Vagina (tissue), 2 donors: ENCODE measurements around the gene ADD3. TPM values are rescaled to one million over a fixed set of nuclear protein-coding genes. Genes with fewer than 3 reads are reported as not detected.

Experiments used
- DNase-seq, 2 donors: peaks; one replicate each; pipeline ENCODE4 v3.0.0-alpha.2; 2017; ENCODE audit errors: extremely low spot score in 2 of 2
- H3K27ac ChIP-seq: fragments of 200-600 bp; sonication (generic); one replicate; pipeline ENCODE4 v1.5.1; 2019
- H3K27me3 ChIP-seq: fragments of 200-600 bp; sonication (generic); one replicate; pipeline ENCODE4 v1.5.1; 2019
- H3K36me3 ChIP-seq, 2 donors: fragments of 200-600 bp; sonication (generic); one replicate each; pipeline ENCODE4 v1.5.1; 2017 to 2019
- H3K4me1 ChIP-seq: fragments of 200-600 bp; sonication (generic); one replicate; pipeline ENCODE4 v1.5.1; 2019
- H3K4me3 ChIP-seq, 2 donors: fragments of 200-600 bp; sonication (generic); 1 replicate in 1 of 2; 2 replicates in 1 of 2; pipeline ENCODE4 v1.5.1; 2016 to 2019
- H3K9me3 ChIP-seq: fragments of 200-600 bp; sonication (generic); one replicate; pipeline ENCODE4 v1.5.1; 2019
- CTCF ChIP-seq, 3 experiments: fragments of 450-650 bp in 2 of 3; fragments of 200-600 bp in 1 of 3; sonication (generic) in 1 of 3; IDR thresholded peaks; one replicate each; pipeline ENCODE4 v1.5.1; 2017 to 2019; ENCODE audit warnings: antibody characterized with exemption in 3 of 3, mild to moderate bottlenecking in 2 of 3, moderate library complexity in 2 of 3
- POLR2A ChIP-seq, 2 donors: fragments of 450-650 bp; IDR thresholded peaks; one replicate each; pipeline ENCODE4 v1.6.1; 2017; ENCODE audit warnings: antibody characterized with exemption in 2 of 2, mild to moderate bottlenecking in 2 of 2, moderate library complexity in 2 of 2
- POLR2AphosphoS5 ChIP-seq, 2 donors: sonication (generic); formaldehyde crosslinking; IDR thresholded peaks; one replicate each; pipeline ENCODE4 v1.9.0; 2017; ENCODE audit warnings: antibody characterized with exemption in 2 of 2, mild to moderate bottlenecking in 2 of 2, low read depth in 1 of 2; ENCODE audit not compliant: insufficient read depth in 1 of 2
- intact Hi-C: fragments of 100-400 bp; cut with DNase I; formaldehyde crosslinking; loops from one replicate; pipeline ENCODE4 v1.15.1; 2023
- total RNA-seq: library from RNA; depleted of rRNA; stranded (reverse); fragments of >200 nt; gene quantifications from one replicate; pipeline ENCODE4 v1.2.3, GENCODE V29; 2016

ADD3 gene
- total RNA-seq, 1 donor from 2014 or later, result 114 TPM

GRCh38 chr10:110076559-110077318 is 69.0 kb downstream of the ADD3 start:
- peak overlapping the region in 1 of 2 donors; percentile 9 for H3K4me3 ChIP-seq
- intact Hi-C loops, result no loop called here
- peaks cover 77% of the 10 kb centered on the region for H3K4me1 ChIP-seq
- no peaks in the 10 kb centered on the region for H3K9me3 ChIP-seq
- TF ChIP-seq POLR2A (IDR thresholded peaks at IDR 0.05), result no peak
- peak; percentile 14 to 80 for TF ChIP-seq POLR2AphosphoS5 (IDR thresholded peaks at IDR 0.05; ENCODE audit: insufficient read depth in 1 of 2, low read depth in 1 of 2)
- H3K27ac ChIP-seq, result peak overlapping the region; percentile 60
- H3K36me3 ChIP-seq, result no peaks in the 10 kb centered on the region
- DNase-seq, result no peak
- H3K27me3 ChIP-seq, result no peaks in the 10 kb centered on the region

GRCh38 chr10:110077436-110078130 is 69.8 kb downstream of the ADD3 start:
- no peak for TF ChIP-seq CTCF (IDR thresholded peaks at IDR 0.05)
- H3K27me3 ChIP-seq, result no peaks in the 10 kb centered on the region
- intact Hi-C loops, result no loop called here
- H3K9me3 ChIP-seq, result no peaks in the 10 kb centered on the region
- no peak for DNase-seq
- H3K36me3 ChIP-seq, result no peaks in the 10 kb centered on the region
- H3K4me3 ChIP-seq, result peak overlapping the region in 1 of 2 donors; percentile 9
- peaks cover 80% of the 10 kb centered on the region for H3K4me1 ChIP-seq
- peak overlapping the region; percentile 60 for H3K27ac ChIP-seq

- Histone ChIP-seq H3K36me3 (no peaks in the 10 kb centered on the region), H3K4me3 (no peak overlapping the region), H3K27me3 (no peaks in the 10 kb centered on the region), H3K27ac (peak overlapping the region; percentile 60), H3K4me1 (peaks cover 87% of the 10 kb centered on the region), H3K9me3 (no peaks in the 10 kb centered on the region)
- intact Hi-C loops, result no loop called here
- no peak for DNase-seq
- TF ChIP-seq POLR2AphosphoS5 (IDR thresholded peaks at IDR 0.05; ENCODE audit: insufficient read depth in 1 of 2, low read depth in 1 of 2), result no peak
- no peak for TF ChIP-seq CTCF (IDR thresholded peaks at IDR 0.05)
- no peak for TF ChIP-seq POLR2A (IDR thresholded peaks at IDR 0.05)
Observed at GRCh38 chr10:110078317-110078716, 70.5 kb downstream of the ADD3 start.

- no peaks in the 10 kb centered on the region for H3K9me3 ChIP-seq
- H3K36me3 ChIP-seq, result no peaks in the 10 kb centered on the region
- H3K4me1 ChIP-seq, result peaks cover 75% of the 10 kb centered on the region
- no peak overlapping the region for H3K4me3 ChIP-seq
- no peaks in the 10 kb centered on the region for H3K27me3 ChIP-seq
- H3K27ac ChIP-seq, result peak overlapping the region; percentile 0
- intact Hi-C loops, result no loop called here
- DNase-seq, result no peak
- TF ChIP-seq POLR2AphosphoS5 (IDR thresholded peaks at IDR 0.05; ENCODE audit: insufficient read depth in 1 of 2, low read depth in 1 of 2), result peak in 1 of 2 donors; percentile 50
- TF ChIP-seq CTCF (IDR thresholded peaks at IDR 0.05), result no peak
- TF ChIP-seq POLR2A (IDR thresholded peaks at IDR 0.05), result no peak
Observed at GRCh38 chr10:110081911-110082310, 74.1 kb downstream of the ADD3 start.

- no peak for TF ChIP-seq POLR2AphosphoS5 (IDR thresholded peaks at IDR 0.05; ENCODE audit: insufficient read depth in 1 of 2, low read depth in 1 of 2)
- no peak for TF ChIP-seq POLR2A (IDR thresholded peaks at IDR 0.05)
- no peak for TF ChIP-seq CTCF (IDR thresholded peaks at IDR 0.05)
- H3K4me1 ChIP-seq, result peaks cover 72% of the 10 kb centered on the region
- intact Hi-C loops, result no loop called here
Observed at GRCh38 chr10:110083884-110084283, 76.1 kb downstream of the ADD3 start.

More at GRCh38 chr10:110083884-110084283, 76.1 kb downstream of the ADD3 start:
- no peak for DNase-seq
- Histone ChIP-seq H3K27ac (no peak overlapping the region), H3K4me3 (no peak overlapping the region), H3K36me3 (no peaks in the 10 kb centered on the region), H3K27me3 (no peaks in the 10 kb centered on the region), H3K9me3 (no peaks in the 10 kb centered on the region)
